ENCODE measurements around the gene STARD3. TPM values are rescaled to one million over a fixed set of nuclear protein-coding genes. Genes with fewer than 3 reads are reported as not detected.

Gene STARD3
- total RNA-seq, 1 experiment from 2014 or later, result 55.5 TPM

DNA sequence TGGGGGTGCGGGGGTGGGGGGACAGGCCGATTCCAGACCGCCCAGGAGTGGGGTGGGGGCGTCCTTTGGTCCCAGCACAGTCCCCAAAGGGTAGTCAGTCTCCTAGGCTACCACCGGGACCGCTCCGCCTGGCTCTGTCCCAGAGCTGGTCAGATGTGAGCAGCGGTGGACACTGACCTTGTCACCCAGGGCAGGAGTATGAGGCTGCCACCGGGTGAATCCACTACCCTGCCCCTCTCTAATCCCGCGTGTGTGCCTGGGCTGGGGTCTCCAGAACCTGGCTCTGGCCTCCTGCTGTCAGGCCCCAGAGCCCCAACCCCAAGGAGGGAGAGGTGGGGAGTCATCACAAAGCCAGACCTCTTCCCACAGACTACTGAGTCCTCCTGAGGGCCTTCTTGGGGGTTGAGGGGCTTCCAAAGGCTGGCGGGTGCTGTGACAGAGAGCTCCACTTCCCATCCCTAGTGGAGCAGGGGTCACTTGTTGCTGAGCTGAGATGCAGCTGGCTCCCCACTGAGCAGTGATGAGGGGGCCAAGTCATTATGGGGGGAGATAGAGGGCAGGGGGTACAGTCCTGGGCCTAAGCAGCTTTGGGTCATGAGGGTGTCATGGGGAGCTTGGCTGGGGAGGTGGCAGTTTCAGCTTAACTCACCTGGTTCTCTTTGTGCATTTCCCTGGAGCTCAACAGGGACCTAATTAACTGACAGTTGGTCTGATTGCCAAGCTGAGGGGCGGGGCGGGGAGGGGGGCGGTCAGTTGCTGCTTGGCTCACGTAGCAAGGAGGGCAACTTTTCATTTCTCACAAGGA, 9.0 kb upstream of the STARD3 start:
- H3K4me1 ChIP-seq, result peaks cover 6% of the 10 kb centered on the region; the same call in 1 of the 2 replicates
- no peaks in the 10 kb centered on the region for H3K9me3 Mint-ChIP-seq (ENCODE audit: unreplicated experiment)
- ChIA-PET POLR2A (no interaction called here), CTCF (interaction anchor here (0.5 to 1.2 kb wide), 6 partner anchors 9 to 85 kb away, joined by 3 to 6 read pairs (median 4); partner anchors contain the start of genes PGAP3 and STARD3)
- no peak overlapping the region for H3K4me3 Mint-ChIP-seq (ENCODE audit: unreplicated experiment)
- TF ChIP-seq, protein P1, sequence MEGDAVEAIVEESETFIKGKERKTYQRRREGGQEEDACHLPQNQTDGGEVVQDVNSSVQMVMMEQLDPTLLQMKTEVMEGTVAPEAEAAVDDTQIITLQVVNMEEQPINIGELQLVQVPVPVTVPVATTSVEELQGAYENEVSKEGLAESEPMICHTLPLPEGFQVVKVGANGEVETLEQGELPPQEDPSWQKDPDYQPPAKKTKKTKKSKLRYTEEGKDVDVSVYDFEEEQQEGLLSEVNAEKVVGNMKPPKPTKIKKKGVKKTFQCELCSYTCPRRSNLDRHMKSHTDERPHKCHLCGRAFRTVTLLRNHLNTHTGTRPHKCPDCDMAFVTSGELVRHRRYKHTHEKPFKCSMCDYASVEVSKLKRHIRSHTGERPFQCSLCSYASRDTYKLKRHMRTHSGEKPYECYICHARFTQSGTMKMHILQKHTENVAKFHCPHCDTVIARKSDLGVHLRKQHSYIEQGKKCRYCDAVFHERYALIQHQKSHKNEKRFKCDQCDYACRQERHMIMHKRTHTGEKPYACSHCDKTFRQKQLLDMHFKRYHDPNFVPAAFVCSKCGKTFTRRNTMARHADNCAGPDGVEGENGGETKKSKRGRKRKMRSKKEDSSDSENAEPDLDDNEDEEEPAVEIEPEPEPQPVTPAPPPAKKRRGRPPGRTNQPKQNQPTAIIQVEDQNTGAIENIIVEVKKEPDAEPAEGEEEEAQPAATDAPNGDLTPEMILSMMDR (IDR thresholded peaks at IDR 0.05; ENCODE audit: insufficient read depth in 1 of 2, low read depth in 1 of 2, low read length in 1 of 2, severe bottlenecking in 1 of 2, unreplicated experiment in 1 of 2), result no peak
- DNase-seq, result no peak
- H3K27ac Mint-ChIP-seq (ENCODE audit: unreplicated experiment), result no peak overlapping the region
- H3K9me3 ChIP-seq, result no peaks in the 10 kb centered on the region
- no peaks in the 10 kb centered on the region for H3K36me3 ChIP-seq (ENCODE audit: control insufficient read depth, insufficient read depth, low read length)
- H3K36me3 Mint-ChIP-seq (ENCODE audit: insufficient read depth, unreplicated experiment), result no peaks in the 10 kb centered on the region
- H3K27me3 ChIP-seq (replicated peaks; ENCODE audit: control insufficient read depth, insufficient read depth, low read length), result no peaks in the 10 kb centered on the region
- H3K4me1 Mint-ChIP-seq (ENCODE audit: low read depth, unreplicated experiment), result peaks cover 12% of the 10 kb centered on the region
- H3K4me3 ChIP-seq (ENCODE audit: low read depth, low read length), result no peak overlapping the region
- BruUV-seq (replicated peaks), result no TSS peak
- intact Hi-C loops (cut with micrococcal nuclease; ENCODE audit: unreplicated experiment), result no loop called here
- peaks cover 4% of the 10 kb centered on the region for H3K27me3 Mint-ChIP-seq (ENCODE audit: insufficient read depth, unreplicated experiment)

DNA sequence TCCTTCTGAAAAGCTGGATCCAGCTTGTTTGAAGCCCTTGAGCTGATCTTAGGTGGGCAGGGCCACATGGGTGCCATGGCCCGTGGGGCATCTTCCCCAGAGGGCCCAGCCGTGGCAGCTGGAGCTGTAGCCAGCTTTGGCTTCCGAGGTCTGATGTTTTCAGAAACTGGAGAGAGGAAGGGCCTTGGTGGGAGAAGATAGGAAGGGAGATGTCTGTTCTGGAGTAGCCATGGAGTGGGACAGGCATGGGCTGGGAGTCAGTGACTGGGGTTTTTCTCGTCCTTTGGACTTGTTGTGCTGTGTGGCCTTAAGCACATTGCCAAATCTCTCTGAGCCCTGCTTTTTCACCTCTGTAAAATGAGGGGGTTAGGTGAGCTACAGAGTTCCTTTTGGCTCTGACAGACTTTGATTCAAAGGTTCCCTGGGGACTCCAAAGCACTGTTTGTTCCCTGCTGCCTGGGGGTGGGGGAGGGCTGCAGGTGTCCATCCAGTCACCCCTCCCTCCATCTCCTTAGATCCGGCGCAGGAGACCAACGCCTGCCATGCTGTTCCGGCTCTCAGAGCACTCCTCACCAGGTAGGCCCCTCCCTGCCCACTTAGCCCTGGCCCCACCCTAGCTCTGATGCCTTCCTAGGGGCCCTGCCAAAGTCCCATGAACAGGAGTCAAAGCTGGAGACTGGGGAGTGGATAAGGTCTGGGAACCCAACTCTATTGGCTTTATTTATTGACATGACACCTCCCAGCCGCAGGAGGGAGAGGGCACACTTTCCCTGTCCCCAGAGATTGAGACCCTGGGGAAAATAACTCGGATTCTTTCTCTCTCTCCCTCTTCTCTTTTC, 8.1 kb upstream of the STARD3 start:
- no peak overlapping the region for H3K27ac Mint-ChIP-seq (ENCODE audit: unreplicated experiment)
- H3K27me3 ChIP-seq (replicated peaks; ENCODE audit: control insufficient read depth, insufficient read depth, low read length), result no peaks in the 10 kb centered on the region
- ChIA-PET CTCF (interaction anchor here (1.0 to 1.2 kb wide), 3 partner anchors 8 to 40 kb away, joined by 3 to 4 read pairs (median 4); partner anchors contain the start of gene STARD3), POLR2A (no interaction called here)
- no peak for DNase-seq
- H3K4me1 ChIP-seq, result peaks cover under 1% of the 10 kb centered on the region; the same call in 1 of the 2 replicates
- H3K36me3 ChIP-seq (ENCODE audit: control insufficient read depth, insufficient read depth, low read length), result no peaks in the 10 kb centered on the region
- TF ChIP-seq, protein P1 (IDR thresholded peaks at IDR 0.05; ENCODE audit: insufficient read depth in 1 of 2, low read depth in 1 of 2, low read length in 1 of 2, severe bottlenecking in 1 of 2, unreplicated experiment in 1 of 2), result no peak
- no peak overlapping the region for H3K4me3 ChIP-seq (ENCODE audit: low read depth, low read length)
- H3K4me1 Mint-ChIP-seq (ENCODE audit: low read depth, unreplicated experiment), result peaks cover 12% of the 10 kb centered on the region
- no peaks in the 10 kb centered on the region for H3K9me3 Mint-ChIP-seq (ENCODE audit: unreplicated experiment)
- no peaks in the 10 kb centered on the region for H3K9me3 ChIP-seq
- no peak overlapping the region for H3K4me3 Mint-ChIP-seq (ENCODE audit: unreplicated experiment)
- peaks cover 4% of the 10 kb centered on the region for H3K27me3 Mint-ChIP-seq (ENCODE audit: insufficient read depth, unreplicated experiment)
- H3K36me3 Mint-ChIP-seq (ENCODE audit: insufficient read depth, unreplicated experiment), result no peaks in the 10 kb centered on the region
- intact Hi-C loops (cut with micrococcal nuclease; ENCODE audit: unreplicated experiment), result no loop called here
- no TSS peak for BruUV-seq (replicated peaks)

DNA sequence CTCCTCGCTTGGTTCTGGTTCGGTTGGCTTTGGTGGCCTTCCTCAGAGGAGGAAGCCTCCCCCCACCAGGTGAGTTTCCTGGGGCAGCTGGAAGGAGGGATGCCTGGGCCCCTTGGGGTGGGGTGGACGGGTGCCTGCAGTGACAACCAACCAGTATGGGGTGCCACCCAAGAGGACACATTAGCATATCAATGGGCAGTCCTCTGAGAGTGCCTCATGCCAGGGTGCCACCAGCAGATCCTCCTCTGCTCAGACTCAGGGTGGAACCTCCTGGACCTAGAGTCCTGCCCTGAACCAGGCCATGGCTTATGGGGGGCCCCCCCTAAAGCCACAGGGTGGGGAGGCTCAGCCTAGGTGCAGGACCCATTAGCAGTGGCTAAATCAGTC, 7.5 kb upstream of the STARD3 start:
- Histone ChIP-seq H3K36me3 (ENCODE audit: control insufficient read depth, insufficient read depth, low read length) (no peaks in the 10 kb centered on the region), H3K4me3 (ENCODE audit: low read depth, low read length) (no peak overlapping the region), H3K27me3 (replicated peaks; ENCODE audit: control insufficient read depth, insufficient read depth, low read length) (no peaks in the 10 kb centered on the region), H3K4me1 (no peaks in the 10 kb centered on the region), H3K9me3 (no peaks in the 10 kb centered on the region)
- DNase-seq, result no peak
- TF ChIP-seq, protein P1 (IDR thresholded peaks at IDR 0.05; ENCODE audit: insufficient read depth in 1 of 2, low read depth in 1 of 2, low read length in 1 of 2, severe bottlenecking in 1 of 2, unreplicated experiment in 1 of 2), result no peak
- intact Hi-C loops (cut with micrococcal nuclease; ENCODE audit: unreplicated experiment), result no loop called here
- Mint-ChIP-seq H3K4me1 (ENCODE audit: low read depth, unreplicated experiment) (peaks cover 12% of the 10 kb centered on the region), H3K9me3 (ENCODE audit: unreplicated experiment) (no peaks in the 10 kb centered on the region), H3K4me3 (ENCODE audit: unreplicated experiment) (no peak overlapping the region), H3K27me3 (ENCODE audit: insufficient read depth, unreplicated experiment) (peaks cover 4% of the 10 kb centered on the region), H3K27ac (ENCODE audit: unreplicated experiment) (no peak overlapping the region), H3K36me3 (ENCODE audit: insufficient read depth, unreplicated experiment) (no peaks in the 10 kb centered on the region)
- ChIA-PET POLR2A (no interaction called here), CTCF (interaction anchor here (3.5 kb wide), 1 partner anchor 8 kb away, joined by 27 read pairs; no protein-coding TSS in a partner anchor)
- no TSS peak for BruUV-seq (replicated peaks)

Data from Caco-2 (cell line).